ENCODE data around the gene UBE2L6. TPM values are rescaled to one million over a fixed set of nuclear protein-coding genes. Genes with fewer than 3 reads are reported as not detected.

UBE2L6 gene
- total RNA-seq, 1 donor from 2014 or later = 69.2 TPM

DNA sequence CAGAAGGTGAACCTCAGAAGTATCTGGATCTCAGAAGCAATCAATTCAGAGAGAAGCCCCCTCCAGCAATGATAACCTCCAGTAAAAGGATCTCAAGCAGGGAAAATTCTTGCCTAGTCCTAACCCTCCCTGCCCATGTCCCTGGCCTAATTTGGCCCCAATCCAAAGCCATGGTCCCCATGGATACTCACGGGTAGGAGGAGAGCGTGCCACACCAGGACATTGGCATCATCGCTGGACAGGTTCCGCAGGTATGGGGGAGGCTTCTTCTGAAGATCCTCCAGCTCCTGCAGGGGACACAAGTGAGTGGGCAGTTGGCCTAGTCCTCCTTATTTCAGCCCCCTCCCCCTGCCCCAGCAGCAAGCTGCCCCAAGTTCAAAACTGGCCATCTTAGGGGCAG lies 7.3 kb downstream of the UBE2L6 start:
- no peak for ATAC-seq (ENCODE audit: low read depth)
- ChIA-PET CTCF (interaction anchor here (1.2 kb wide), 1 partner anchor 8 kb away, joined by 3 read pairs; the partner anchor contains the start of gene UBE2L6), POLR2A (interaction anchor here (0.8 kb wide), 1 partner anchor 152 kb away, joined by 4 read pairs; the partner anchor contains the start of gene TMX2)
- Mint-ChIP-seq H3K9me3 (no peaks in the 10 kb centered on the region), H3K36me3 (ENCODE audit: low read depth) (peaks cover 64% of the 10 kb centered on the region), H3K27me3 (no peaks in the 10 kb centered on the region), H3K4me1 (peaks cover 16% of the 10 kb centered on the region), H3K4me3 (no peak overlapping the region), H3K27ac (no peak overlapping the region)
- intact Hi-C loops (cut with micrococcal nuclease) = loop anchor here (10.0 kb wide), 2 partner anchors 1085 to 1595 kb away; no protein-coding TSS in a partner anchor
- DNase-seq = no peak
- TF ChIP-seq, protein P1, sequence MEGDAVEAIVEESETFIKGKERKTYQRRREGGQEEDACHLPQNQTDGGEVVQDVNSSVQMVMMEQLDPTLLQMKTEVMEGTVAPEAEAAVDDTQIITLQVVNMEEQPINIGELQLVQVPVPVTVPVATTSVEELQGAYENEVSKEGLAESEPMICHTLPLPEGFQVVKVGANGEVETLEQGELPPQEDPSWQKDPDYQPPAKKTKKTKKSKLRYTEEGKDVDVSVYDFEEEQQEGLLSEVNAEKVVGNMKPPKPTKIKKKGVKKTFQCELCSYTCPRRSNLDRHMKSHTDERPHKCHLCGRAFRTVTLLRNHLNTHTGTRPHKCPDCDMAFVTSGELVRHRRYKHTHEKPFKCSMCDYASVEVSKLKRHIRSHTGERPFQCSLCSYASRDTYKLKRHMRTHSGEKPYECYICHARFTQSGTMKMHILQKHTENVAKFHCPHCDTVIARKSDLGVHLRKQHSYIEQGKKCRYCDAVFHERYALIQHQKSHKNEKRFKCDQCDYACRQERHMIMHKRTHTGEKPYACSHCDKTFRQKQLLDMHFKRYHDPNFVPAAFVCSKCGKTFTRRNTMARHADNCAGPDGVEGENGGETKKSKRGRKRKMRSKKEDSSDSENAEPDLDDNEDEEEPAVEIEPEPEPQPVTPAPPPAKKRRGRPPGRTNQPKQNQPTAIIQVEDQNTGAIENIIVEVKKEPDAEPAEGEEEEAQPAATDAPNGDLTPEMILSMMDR (IDR thresholded peaks at IDR 0.05) = no peak

DNA sequence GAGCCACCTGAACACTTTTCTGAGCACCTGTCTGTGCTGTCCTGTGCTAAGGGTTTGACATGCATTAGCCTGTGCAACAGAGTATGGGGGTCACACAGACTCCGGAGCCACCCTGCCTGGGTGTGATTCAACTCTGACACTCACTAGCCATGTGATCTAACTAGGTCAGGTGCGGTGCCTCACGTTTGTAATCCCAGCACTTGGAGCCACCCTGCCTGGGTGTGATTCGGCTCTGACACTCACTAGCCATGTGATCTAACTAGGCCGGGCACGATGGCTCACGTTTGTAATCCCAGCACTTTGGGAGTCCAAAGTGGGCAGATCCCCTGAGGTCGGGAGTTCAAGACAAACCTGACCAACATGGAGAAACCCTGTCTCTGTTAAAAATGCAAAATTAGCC lies 11.4 kb downstream of the UBE2L6 start:
- no peak overlapping the region for H3K27ac Mint-ChIP-seq
- TF ChIP-seq, protein P1 (IDR thresholded peaks at IDR 0.05) = no peak
- ATAC-seq (ENCODE audit: low read depth) (no peak), DNase-seq (no peak)
- no peaks in the 10 kb centered on the region for H3K4me1 Mint-ChIP-seq
- intact Hi-C loops (cut with micrococcal nuclease) = no loop called here
- H3K27me3 Mint-ChIP-seq = no peaks in the 10 kb centered on the region
- H3K4me3 Mint-ChIP-seq = no peak overlapping the region
- no peaks in the 10 kb centered on the region for H3K9me3 Mint-ChIP-seq
- peaks cover 88% of the 10 kb centered on the region for H3K36me3 Mint-ChIP-seq (ENCODE audit: low read depth)
- CTCF ChIA-PET = no interaction called here
- POLR2A ChIA-PET = no interaction called here

GRCh38 chr11:57555393-57555792 lies 12.1 kb downstream of the UBE2L6 start:
- Mint-ChIP-seq H3K36me3 (ENCODE audit: low read depth) (peaks cover 90% of the 10 kb centered on the region), H3K4me1 (no peaks in the 10 kb centered on the region), H3K9me3 (no peaks in the 10 kb centered on the region), H3K27me3 (no peaks in the 10 kb centered on the region), H3K4me3 (no peak overlapping the region), H3K27ac (no peak overlapping the region)
- intact Hi-C loops (cut with micrococcal nuclease) = no loop called here
- ATAC-seq (ENCODE audit: low read depth) (no peak), DNase-seq (no peak)
- ChIA-PET POLR2A (no interaction called here), CTCF (no interaction called here)
- TF ChIP-seq, protein P1 (IDR thresholded peaks at IDR 0.05) = no peak

- Mint-ChIP-seq H3K4me1 (peaks cover 11% of the 10 kb centered on the region), H3K27ac (no peak overlapping the region), H3K9me3 (no peaks in the 10 kb centered on the region), H3K27me3 (no peaks in the 10 kb centered on the region), H3K4me3 (no peak overlapping the region), H3K36me3 (ENCODE audit: low read depth) (peaks cover 85% of the 10 kb centered on the region)
- TF ChIP-seq, protein P1 (IDR thresholded peaks at IDR 0.05) = no peak
- ChIA-PET CTCF (no interaction called here), POLR2A (no interaction called here)
- intact Hi-C loops (cut with micrococcal nuclease) = no loop called here
- ATAC-seq (ENCODE audit: low read depth) = no peak
- no peak for DNase-seq
These were observed 15.0 kb downstream of the UBE2L6 start for GRCh38 chr11:57552479-57552878.

DNA sequence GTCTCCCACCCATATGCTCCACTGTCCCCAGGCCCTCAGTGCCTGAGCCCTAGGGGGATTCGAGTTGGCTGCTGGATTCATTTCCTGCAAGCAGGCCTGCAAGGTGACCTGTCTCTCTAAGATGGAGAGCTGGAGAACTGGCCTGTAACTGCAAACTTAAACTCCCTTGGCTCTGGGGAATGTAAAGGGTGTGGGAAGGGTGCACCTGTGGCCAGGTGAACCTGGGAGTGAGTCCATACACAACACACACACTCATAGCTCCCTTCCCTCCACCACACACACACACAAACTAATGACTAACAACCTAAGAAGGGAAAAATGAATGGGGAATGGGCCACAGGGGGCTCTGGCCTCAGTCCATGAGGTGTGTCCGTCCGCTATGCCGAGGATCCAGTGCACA lies 15.5 kb downstream of the UBE2L6 start:
- intact Hi-C loops (cut with micrococcal nuclease) = no loop called here
- CTCF ChIA-PET = no interaction called here

More for the DNA sequence above, 15.5 kb downstream of the UBE2L6 start:
- Mint-ChIP-seq H3K36me3 (ENCODE audit: low read depth) (peaks cover 79% of the 10 kb centered on the region), H3K4me3 (no peak overlapping the region), H3K27ac (no peak overlapping the region), H3K9me3 (no peaks in the 10 kb centered on the region), H3K27me3 (no peaks in the 10 kb centered on the region), H3K4me1 (peaks cover 16% of the 10 kb centered on the region)
- TF ChIP-seq, protein P1 (IDR thresholded peaks at IDR 0.05) = no peak
- no peak for DNase-seq
- ATAC-seq (ENCODE audit: low read depth) = no peak
- POLR2A ChIA-PET = no interaction called here
